NCI-H226 (cell line): ENCODE data around the gene GABBR2.
A peak's percentile ranks its signal among the peaks of the same experiment; 100 is the strongest.

Experiments used
- DNase-seq: peaks from one replicate; pipeline ENCODE4 v3.0.0-alpha.2; 2015

GABBR2 gene

GRCh38 chr9:98427491-98427890, 281.2 kb downstream of the GABBR2 start:
- DNase-seq = no peak

GRCh38 chr9:98425079-98425478, 283.7 kb downstream of the GABBR2 start:
- DNase-seq = no peak

- no peak for DNase-seq
Observed at GRCh38 chr9:98419260-98419603, 289.5 kb downstream of the GABBR2 start.

GRCh38 chr9:98418578-98419259, 290.0 kb downstream of the GABBR2 start:
- DNase-seq = no peak

GRCh38 chr9:98416294-98417248, 292.2 kb downstream of the GABBR2 start:
- no peak for DNase-seq

GRCh38 chr9:98415782-98416181, 293.0 kb downstream of the GABBR2 start:
- no peak for DNase-seq

- DNase-seq = no peak
Observed at GRCh38 chr9:98413084-98413483, 295.7 kb downstream of the GABBR2 start.

- DNase-seq = no peak
Observed at GRCh38 chr9:98412101-98412842, 296.5 kb downstream of the GABBR2 start.

- peak; percentile 48 for DNase-seq
Observed at GRCh38 chr9:98410185-98410697, 298.5 kb downstream of the GABBR2 start.

GRCh38 chr9:98409719-98410118, 299.0 kb downstream of the GABBR2 start:
- no peak for DNase-seq

- DNase-seq = no peak
Observed at GRCh38 chr9:98406469-98406868, 302.3 kb downstream of the GABBR2 start.

- no peak for DNase-seq
Observed at GRCh38 chr9:98404237-98404636, 304.5 kb downstream of the GABBR2 start.

GRCh38 chr9:98403715-98404114, 305.0 kb downstream of the GABBR2 start:
- no peak for DNase-seq

- no peak for DNase-seq
Observed at GRCh38 chr9:98402019-98402840, 306.5 kb downstream of the GABBR2 start.

GRCh38 chr9:98401140-98402018, 307.4 kb downstream of the GABBR2 start:
- no peak for DNase-seq

- no peak for DNase-seq
Observed at GRCh38 chr9:98399950-98400683, 308.6 kb downstream of the GABBR2 start.

- DNase-seq = no peak
Observed at GRCh38 chr9:98396656-98397055, 312.1 kb downstream of the GABBR2 start.

- DNase-seq = no peak
Observed at GRCh38 chr9:98396236-98396635, 312.5 kb downstream of the GABBR2 start.

- no peak for DNase-seq
Observed at GRCh38 chr9:98391867-98392266, 316.9 kb downstream of the GABBR2 start.

GRCh38 chr9:98391406-98391805, 317.3 kb downstream of the GABBR2 start:
- DNase-seq = no peak

GRCh38 chr9:98385751-98386150, 323.0 kb downstream of the GABBR2 start:
- no peak for DNase-seq
